Kidney (tissue), 14 donors: ENCODE measurements around the gene ATP2A3. TPM values are rescaled to one million over a fixed set of nuclear protein-coding genes. Genes with fewer than 3 reads are reported as not detected.
A peak's percentile ranks its signal among the peaks of the same experiment; 100 is the strongest.

ENCODE experiments used
- DNase-seq, 5 donors: peaks; one replicate each; pipeline ENCODE4 v3.0.0-alpha.2; 2013 to 2020
- FAIRE-seq: peaks from 2 replicates; lab custom pipeline; 2012; peaks lifted over from hg19 to GRCh38; lab: Jason Lieb, UNC
- H3K27ac ChIP-seq, 2 donors: one replicate each; pipeline ENCODE4 v1.7.0; 2013; ENCODE audit warnings: low read depth in 2 of 2, low read length in 2 of 2, inconsistent platforms in 1 of 2
- H3K27me3 ChIP-seq: one replicate; pipeline ENCODE4 v1.7.1; 2013; ENCODE audit warnings: low read length, inconsistent platforms; ENCODE audit not compliant: control insufficient read depth, insufficient read depth
- H3K36me3 ChIP-seq, 3 donors: one replicate each; pipeline versions ENCODE4 v1.7.0 to v1.7.1; 2013; ENCODE audit warnings: low read length in 3 of 3, control low read depth in 1 of 3, inconsistent platforms in 1 of 3; ENCODE audit not compliant: insufficient read depth in 3 of 3, control insufficient read depth in 2 of 3
- H3K4me1 ChIP-seq, 3 donors: one replicate each; pipeline versions ENCODE4 v1.7.0 to v1.7.1; 2013; ENCODE audit warnings: low read length in 3 of 3, inconsistent platforms in 1 of 3, low read depth in 1 of 3; ENCODE audit not compliant: control insufficient read depth in 2 of 3, insufficient read depth in 2 of 3
- H3K4me3 ChIP-seq, 3 donors: one replicate each; pipeline versions ENCODE4 v1.7.0 to v1.8.1; 2013; ENCODE audit warnings: low read length in 3 of 3, control low read depth in 1 of 3, inconsistent platforms in 1 of 3
- H3K9ac ChIP-seq, 3 donors: one replicate each; pipeline versions ENCODE4 v1.7.0 to v1.7.1; 2013; ENCODE audit warnings: low read length in 3 of 3, control low read depth in 1 of 3, inconsistent platforms in 1 of 3
- H3K9me3 ChIP-seq, 3 donors: one replicate each; pipeline versions ENCODE4 v1.7.0 to v1.7.1; 2013; ENCODE audit warnings: low read length in 3 of 3, control low read depth in 1 of 3, inconsistent platforms in 1 of 3; ENCODE audit not compliant: control insufficient read depth in 2 of 3, insufficient read depth in 1 of 3
- intact Hi-C: fragments of 100-400 bp; cut with DNase I; formaldehyde crosslinking; loops from one replicate; pipeline ENCODE4 v1.11.1; 2022
- polyA plus RNA-seq: library from polyadenylated mRNA; stranded (reverse); fragments of 350-450 nt; fragmentation: Illumina TruSeq; extraction: RNeasy Lipid Tissue Mini Kit (QIAGEN cat#74804); gene quantifications from one replicate; pipeline ENCODE4 v1.2.3, GENCODE V29; 2014; ENCODE audit warnings: low read depth, low replicate concordance; ENCODE audit not compliant: insufficient read depth
- total RNA-seq: library from RNA; stranded (reverse); fragmentation: NEBNext Ultra II Directional; extraction: Animal tissue kit (Norgen Biotek cat#: 25700); gene quantifications from one replicate; pipeline ENCODE4 v1.2.1, GENCODE V29; 2021
- TF ChIP-seq, protein P1 (sequence below): IDR thresholded peaks from 3 replicates; pipeline ENCODE4 v1.5.1; 2012; ENCODE audit warnings: mild to moderate bottlenecking, moderate library complexity, borderline replicate concordance; ENCODE audit not compliant: insufficient read depth; ENCODE audit errors: extremely low read depth
- donor health status: control.
- donor health status: control.
- donor health status: control.
- donor health status: control.
- donor health status: control.
- donor health status: DM: yes; HTN: yes; CAD: no.
- donor health status: Normal renal cell carcinoma (clear cell type).

The ATP2A3 gene
- total and polyA plus RNA-seq, 2 donors from 2014 or later = 9.4 to 52.1 TPM

DNA sequence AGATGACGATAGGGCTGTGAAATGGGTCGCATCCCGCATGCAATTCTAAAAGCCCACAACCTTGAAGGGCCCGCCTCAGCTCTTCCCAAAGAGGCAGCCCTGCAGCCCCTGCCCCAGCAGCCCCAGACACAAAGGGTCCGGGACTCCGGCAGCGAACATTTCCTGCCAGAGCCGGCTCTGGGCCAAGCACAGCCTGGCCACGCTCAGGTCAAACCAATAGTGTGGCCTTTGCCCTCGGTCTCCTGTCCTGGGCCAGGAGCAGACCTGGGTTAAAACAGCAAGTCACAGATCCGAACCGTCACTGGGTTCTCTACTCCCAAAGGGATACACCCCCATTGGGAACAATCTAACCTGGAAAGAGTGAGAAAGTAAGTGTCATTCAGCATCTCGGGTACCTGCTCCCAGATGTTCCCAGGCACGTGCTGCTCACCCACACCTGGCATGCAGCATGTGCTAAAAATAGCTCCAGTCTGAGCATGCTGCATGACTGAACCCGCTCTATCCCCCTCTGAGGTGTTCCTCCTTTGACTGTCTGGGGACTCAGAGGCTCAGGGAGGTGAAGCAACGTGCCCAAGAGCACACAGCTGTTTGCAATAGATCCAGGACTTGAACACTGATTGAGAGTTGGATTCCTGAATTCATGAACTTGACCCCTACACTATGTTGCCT is 22.2 kb upstream of the ATP2A3 start:
- intact Hi-C loops = no loop called here
- H3K27ac ChIP-seq = no peak overlapping the region
- peak in 1 of 5 donors; percentile 69 for DNase-seq

DNA sequence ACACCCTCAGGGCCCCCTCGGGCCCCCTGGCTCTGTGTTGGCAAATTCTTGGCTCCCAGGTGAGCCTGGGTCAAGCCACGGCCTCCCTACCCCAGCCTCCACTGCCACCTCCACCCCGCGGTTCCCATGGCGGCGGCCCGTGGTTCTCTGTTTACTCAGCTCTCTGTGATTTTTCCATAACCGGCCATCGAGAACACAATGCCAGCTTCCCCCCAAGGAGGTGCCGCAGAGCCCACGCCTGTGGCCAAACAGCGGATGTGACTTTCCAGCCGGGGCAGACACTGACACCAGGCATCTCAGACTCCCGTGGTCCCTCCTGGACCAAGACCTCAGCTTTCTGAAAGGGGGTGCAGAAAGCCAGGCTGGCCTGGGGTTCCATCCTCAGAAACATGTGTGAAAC is 21.6 kb upstream of the ATP2A3 start:
- H3K4me1 ChIP-seq = peaks cover 0 to 20% (median 4%) of the 10 kb centered on the region in 3 donors
- no peak overlapping the region for H3K4me3 ChIP-seq
- H3K27me3 ChIP-seq = no peaks in the 10 kb centered on the region
- H3K9ac ChIP-seq = no peak overlapping the region
- no peak for FAIRE-seq
- no peaks in the 10 kb centered on the region for H3K9me3 ChIP-seq
- DNase-seq = peak in 1 of 5 donors; percentile 50
- intact Hi-C loops = no loop called here
- H3K36me3 ChIP-seq = no peaks in the 10 kb centered on the region
- TF ChIP-seq, protein P1, sequence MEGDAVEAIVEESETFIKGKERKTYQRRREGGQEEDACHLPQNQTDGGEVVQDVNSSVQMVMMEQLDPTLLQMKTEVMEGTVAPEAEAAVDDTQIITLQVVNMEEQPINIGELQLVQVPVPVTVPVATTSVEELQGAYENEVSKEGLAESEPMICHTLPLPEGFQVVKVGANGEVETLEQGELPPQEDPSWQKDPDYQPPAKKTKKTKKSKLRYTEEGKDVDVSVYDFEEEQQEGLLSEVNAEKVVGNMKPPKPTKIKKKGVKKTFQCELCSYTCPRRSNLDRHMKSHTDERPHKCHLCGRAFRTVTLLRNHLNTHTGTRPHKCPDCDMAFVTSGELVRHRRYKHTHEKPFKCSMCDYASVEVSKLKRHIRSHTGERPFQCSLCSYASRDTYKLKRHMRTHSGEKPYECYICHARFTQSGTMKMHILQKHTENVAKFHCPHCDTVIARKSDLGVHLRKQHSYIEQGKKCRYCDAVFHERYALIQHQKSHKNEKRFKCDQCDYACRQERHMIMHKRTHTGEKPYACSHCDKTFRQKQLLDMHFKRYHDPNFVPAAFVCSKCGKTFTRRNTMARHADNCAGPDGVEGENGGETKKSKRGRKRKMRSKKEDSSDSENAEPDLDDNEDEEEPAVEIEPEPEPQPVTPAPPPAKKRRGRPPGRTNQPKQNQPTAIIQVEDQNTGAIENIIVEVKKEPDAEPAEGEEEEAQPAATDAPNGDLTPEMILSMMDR = no peak
- H3K27ac ChIP-seq = peak overlapping the region in 1 of 2 donors; percentile 28

More for the DNA sequence above, 22.2 kb upstream of the ATP2A3 start:
- no peak for FAIRE-seq
- no peaks in the 10 kb centered on the region for H3K36me3 ChIP-seq
- H3K4me1 ChIP-seq = peaks cover 0 to 20% (median 4%) of the 10 kb centered on the region in 3 donors
- H3K4me3 ChIP-seq = no peak overlapping the region
- TF ChIP-seq, protein P1 = no peak
- no peaks in the 10 kb centered on the region for H3K27me3 ChIP-seq
- H3K9ac ChIP-seq = no peak overlapping the region
- H3K9me3 ChIP-seq = no peaks in the 10 kb centered on the region

DNA sequence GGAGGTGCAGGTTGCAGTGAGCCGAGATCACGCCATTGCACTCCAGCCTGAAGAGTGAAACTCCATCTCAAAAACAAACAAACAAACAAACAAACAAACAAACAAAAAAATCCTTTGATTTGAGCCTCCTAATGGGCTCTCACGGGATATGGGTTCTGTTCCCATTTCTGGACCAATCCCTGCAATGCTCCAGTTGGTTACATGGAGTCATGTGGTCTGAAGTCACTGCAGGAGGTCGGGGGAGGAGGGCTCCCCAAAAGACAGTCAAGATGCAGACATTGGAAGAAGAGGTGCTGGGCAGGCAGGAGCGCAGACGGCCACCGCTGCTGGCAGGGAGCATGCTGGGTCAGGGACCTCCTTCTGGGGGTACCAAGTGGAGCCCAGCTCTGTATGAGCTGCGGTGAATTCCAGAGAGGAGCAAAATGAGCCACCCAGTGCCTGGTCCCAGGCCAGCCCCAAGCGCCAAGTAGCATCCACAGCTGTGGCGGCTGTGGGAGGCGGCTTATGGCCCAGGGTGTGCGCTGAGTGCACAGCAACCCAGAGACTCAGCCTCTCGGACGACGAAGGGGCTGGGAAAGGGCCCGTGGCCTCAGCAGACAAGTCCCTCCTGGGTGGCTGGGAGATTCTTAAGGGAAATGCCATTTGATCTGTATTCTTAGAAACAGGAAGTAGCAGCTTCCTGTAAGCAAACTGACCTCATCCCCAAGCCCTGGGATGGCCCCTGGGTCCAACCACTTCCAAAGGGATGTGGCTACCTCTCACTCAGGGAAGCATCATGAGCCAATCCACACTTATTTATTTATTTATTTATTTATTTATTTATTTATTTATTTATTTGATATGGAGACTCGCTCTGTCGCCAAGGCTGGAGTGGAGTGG is 19.6 kb upstream of the ATP2A3 start:
- peaks cover 0 to 5% (median 0%) of the 10 kb centered on the region in 3 donors for H3K9me3 ChIP-seq
- H3K9ac ChIP-seq = no peak overlapping the region
- TF ChIP-seq, protein P1 = no peak
- peak overlapping the region in 1 of 2 donors; percentile 41 for H3K27ac ChIP-seq
- no peak for FAIRE-seq
- peak in 2 of 5 donors; percentile 60 to 80 for DNase-seq
- H3K27me3 ChIP-seq = no peaks in the 10 kb centered on the region
- H3K4me1 ChIP-seq = peaks cover 0 to 23% (median 3%) of the 10 kb centered on the region in 3 donors
- H3K4me3 ChIP-seq = no peak overlapping the region
- H3K36me3 ChIP-seq = no peaks in the 10 kb centered on the region
- intact Hi-C loops = no loop called here
